Prostate gland (tissue), 2 donors: ENCODE measurements around the gene EHBP1. TPM values are rescaled to one million over a fixed set of nuclear protein-coding genes. Genes with fewer than 3 reads are reported as not detected.

Experiments
- DNase-seq: peaks from one replicate; pipeline ENCODE4 v3.0.0-alpha.2; 2019; ENCODE audit warnings: low spot score
- H3K27ac ChIP-seq, 2 donors: fragments of 200-600 bp; sonication (generic); 2 replicates each; pipeline ENCODE4 v1.5.1; 2017 to 2019
- H3K27me3 ChIP-seq: fragments of 200-600 bp; sonication (generic); replicated peaks from 2 replicates; pipeline ENCODE4 v1.5.1; 2019; ENCODE audit not compliant: insufficient read depth
- H3K36me3 ChIP-seq, 2 donors: fragments of 200-600 bp; sonication (generic); 1 replicate in 1 of 2; 2 replicates in 1 of 2; pipeline versions ENCODE4 v1.5.1 to v1.8.1; 2017 to 2019
- H3K4me1 ChIP-seq: fragments of 200-600 bp; sonication (generic); replicated peaks from 2 replicates; pipeline ENCODE4 v1.5.1; 2019
- H3K4me3 ChIP-seq, 2 donors: fragments of 200-600 bp; sonication (generic); 2 replicates each; pipeline ENCODE4 v1.5.1; 2017 to 2019
- H3K9me3 ChIP-seq: fragments of 200-600 bp; sonication (generic); 2 replicates; pipeline ENCODE4 v1.5.1; 2017
- POLR2A ChIP-seq: fragments of 450-650 bp; IDR thresholded peaks from one replicate; pipeline ENCODE4 v1.6.1; 2016; ENCODE audit warnings: antibody characterized with exemption, mild to moderate bottlenecking
- POLR2AphosphoS5 ChIP-seq: sonication (generic); formaldehyde crosslinking; IDR thresholded peaks from one replicate; pipeline ENCODE4 v1.6.1; 2017; ENCODE audit warnings: antibody characterized with exemption
- WGBS: methylation state at CpG from one replicate; pipeline ENCODE4 v1.1.5; 2018; 5-methylcytosine and 5-hydroxymethylcytosine counted together
- intact Hi-C: fragments of 100-400 bp; cut with DNase I; formaldehyde crosslinking; loops from one replicate; pipeline ENCODE4 v1.14.2; 2022
- total RNA-seq, 2 donors: library from RNA; depleted of rRNA; stranded (reverse); fragments of >200 nt; gene quantifications; one replicate each; pipeline ENCODE4 v1.1.0, GENCODE V29; 2016
- TF ChIP-seq, protein P1 (sequence below), 4 experiments: fragments of 200-600 bp in 2 of 4; fragments of 450-650 bp in 2 of 4; sonication (generic) in 2 of 4; IDR thresholded peaks; 1 replicate in 3 of 4; 2 replicates in 1 of 4; pipeline ENCODE4 v1.5.1; 2016 to 2019; ENCODE audit warnings: antibody characterized with exemption in 4 of 4, mild to moderate bottlenecking in 2 of 4, moderate library complexity in 2 of 4

EHBP1 gene
- total RNA-seq, 2 donors from 2014 or later, result 26.5 to 30.3 TPM

DNA sequence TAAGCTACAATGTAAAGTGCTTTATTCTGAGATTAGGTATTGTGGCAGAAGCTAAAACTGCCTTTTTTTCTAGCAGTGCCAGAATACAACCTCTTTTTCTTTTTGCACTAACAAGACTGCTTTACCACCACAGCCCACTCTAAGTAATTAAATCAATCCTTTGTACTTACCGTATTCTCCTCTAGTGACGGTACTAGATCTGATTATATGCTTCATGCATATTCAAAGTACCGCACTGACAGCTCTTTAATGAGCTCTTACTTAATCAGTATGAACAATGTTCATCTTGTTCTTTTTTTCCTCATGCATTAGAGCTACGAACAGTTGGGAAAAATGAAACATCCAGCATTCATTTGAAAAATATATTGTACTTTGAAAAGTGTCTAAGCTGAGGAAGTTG is 329.0 kb downstream of the EHBP1 start:
- no peak overlapping the region for H3K27ac ChIP-seq
- H3K36me3 ChIP-seq, result no peaks in the 10 kb centered on the region
- DNase-seq, result no peak
- H3K27me3 ChIP-seq, result no peaks in the 10 kb centered on the region
- 92% methylated on average over 4 of the region's 4 CpGs for WGBS
- TF ChIP-seq POLR2AphosphoS5, result no peak
- no peak for TF ChIP-seq POLR2A
- TF ChIP-seq, protein P1, sequence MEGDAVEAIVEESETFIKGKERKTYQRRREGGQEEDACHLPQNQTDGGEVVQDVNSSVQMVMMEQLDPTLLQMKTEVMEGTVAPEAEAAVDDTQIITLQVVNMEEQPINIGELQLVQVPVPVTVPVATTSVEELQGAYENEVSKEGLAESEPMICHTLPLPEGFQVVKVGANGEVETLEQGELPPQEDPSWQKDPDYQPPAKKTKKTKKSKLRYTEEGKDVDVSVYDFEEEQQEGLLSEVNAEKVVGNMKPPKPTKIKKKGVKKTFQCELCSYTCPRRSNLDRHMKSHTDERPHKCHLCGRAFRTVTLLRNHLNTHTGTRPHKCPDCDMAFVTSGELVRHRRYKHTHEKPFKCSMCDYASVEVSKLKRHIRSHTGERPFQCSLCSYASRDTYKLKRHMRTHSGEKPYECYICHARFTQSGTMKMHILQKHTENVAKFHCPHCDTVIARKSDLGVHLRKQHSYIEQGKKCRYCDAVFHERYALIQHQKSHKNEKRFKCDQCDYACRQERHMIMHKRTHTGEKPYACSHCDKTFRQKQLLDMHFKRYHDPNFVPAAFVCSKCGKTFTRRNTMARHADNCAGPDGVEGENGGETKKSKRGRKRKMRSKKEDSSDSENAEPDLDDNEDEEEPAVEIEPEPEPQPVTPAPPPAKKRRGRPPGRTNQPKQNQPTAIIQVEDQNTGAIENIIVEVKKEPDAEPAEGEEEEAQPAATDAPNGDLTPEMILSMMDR (IDR thresholded peaks at IDR 0.05), result no peak
- no peaks in the 10 kb centered on the region for H3K9me3 ChIP-seq
- intact Hi-C loops, result no loop called here
- H3K4me3 ChIP-seq, result no peak overlapping the region
- H3K4me1 ChIP-seq, result no peaks in the 10 kb centered on the region

- H3K9me3 ChIP-seq, result no peaks in the 10 kb centered on the region
- H3K4me1 ChIP-seq, result no peaks in the 10 kb centered on the region
- no peaks in the 10 kb centered on the region for H3K27me3 ChIP-seq
- H3K27ac ChIP-seq, result no peak overlapping the region
- H3K36me3 ChIP-seq, result no peaks in the 10 kb centered on the region
- intact Hi-C loops, result no loop called here
- TF ChIP-seq POLR2AphosphoS5, result no peak
- no peak for TF ChIP-seq POLR2A
- TF ChIP-seq, protein P1 (IDR thresholded peaks at IDR 0.05), result no peak
- 98% methylated on average over 2 of the region's 2 CpGs for WGBS
- H3K4me3 ChIP-seq, result no peak overlapping the region
- DNase-seq, result no peak
These were observed 329.7 kb downstream of the EHBP1 start for GRCh38 chr2:63035169-63035568.

GRCh38 chr2:63035660-63036059 is 330.1 kb downstream of the EHBP1 start:
- TF ChIP-seq POLR2A, result no peak
- Histone ChIP-seq H3K27me3 (no peaks in the 10 kb centered on the region), H3K4me1 (no peaks in the 10 kb centered on the region), H3K27ac (no peak overlapping the region), H3K4me3 (no peak overlapping the region), H3K36me3 (no peaks in the 10 kb centered on the region), H3K9me3 (no peaks in the 10 kb centered on the region)
- intact Hi-C loops, result no loop called here
- no peak for DNase-seq
- WGBS, result 94% methylated on average over 4 of the region's 4 CpGs

- 97% methylated on average over 4 of the region's 4 CpGs for WGBS
- Histone ChIP-seq H3K36me3 (no peaks in the 10 kb centered on the region), H3K9me3 (no peaks in the 10 kb centered on the region), H3K4me1 (no peaks in the 10 kb centered on the region), H3K27me3 (no peaks in the 10 kb centered on the region), H3K27ac (no peak overlapping the region), H3K4me3 (no peak overlapping the region)
- no peak for TF ChIP-seq POLR2AphosphoS5
- TF ChIP-seq POLR2A, result no peak
- TF ChIP-seq, protein P1 (IDR thresholded peaks at IDR 0.05), result no peak
- no peak for DNase-seq
- intact Hi-C loops, result no loop called here
These were observed 332.5 kb downstream of the EHBP1 start for GRCh38 chr2:63038034-63038433.

GRCh38 chr2:63040586-63040985 is 335.1 kb downstream of the EHBP1 start:
- Histone ChIP-seq H3K27ac (no peak overlapping the region), H3K36me3 (no peaks in the 10 kb centered on the region), H3K27me3 (no peaks in the 10 kb centered on the region), H3K4me3 (no peak overlapping the region), H3K9me3 (no peaks in the 10 kb centered on the region), H3K4me1 (no peaks in the 10 kb centered on the region)
- intact Hi-C loops, result no loop called here
- DNase-seq, result no peak
- TF ChIP-seq POLR2AphosphoS5 (no peak), POLR2A (no peak)
- TF ChIP-seq, protein P1 (IDR thresholded peaks at IDR 0.05), result no peak
- WGBS, result 95% methylated on average over 1 of the region's 1 CpG
